GDM1 (cell line): ENCODE measurements around the gene NCKAP5L.
"Not testable (repeated sequence)": the region's sequence is repeated elsewhere in the genome, so short reads cannot be mapped to it uniquely, and the experiment has no call there.

Source experiments
- DNase-seq: peaks from one replicate; lab custom pipeline; 2025; lab: John Stamatoyannopoulos, UW

Gene NCKAP5L, protein sequence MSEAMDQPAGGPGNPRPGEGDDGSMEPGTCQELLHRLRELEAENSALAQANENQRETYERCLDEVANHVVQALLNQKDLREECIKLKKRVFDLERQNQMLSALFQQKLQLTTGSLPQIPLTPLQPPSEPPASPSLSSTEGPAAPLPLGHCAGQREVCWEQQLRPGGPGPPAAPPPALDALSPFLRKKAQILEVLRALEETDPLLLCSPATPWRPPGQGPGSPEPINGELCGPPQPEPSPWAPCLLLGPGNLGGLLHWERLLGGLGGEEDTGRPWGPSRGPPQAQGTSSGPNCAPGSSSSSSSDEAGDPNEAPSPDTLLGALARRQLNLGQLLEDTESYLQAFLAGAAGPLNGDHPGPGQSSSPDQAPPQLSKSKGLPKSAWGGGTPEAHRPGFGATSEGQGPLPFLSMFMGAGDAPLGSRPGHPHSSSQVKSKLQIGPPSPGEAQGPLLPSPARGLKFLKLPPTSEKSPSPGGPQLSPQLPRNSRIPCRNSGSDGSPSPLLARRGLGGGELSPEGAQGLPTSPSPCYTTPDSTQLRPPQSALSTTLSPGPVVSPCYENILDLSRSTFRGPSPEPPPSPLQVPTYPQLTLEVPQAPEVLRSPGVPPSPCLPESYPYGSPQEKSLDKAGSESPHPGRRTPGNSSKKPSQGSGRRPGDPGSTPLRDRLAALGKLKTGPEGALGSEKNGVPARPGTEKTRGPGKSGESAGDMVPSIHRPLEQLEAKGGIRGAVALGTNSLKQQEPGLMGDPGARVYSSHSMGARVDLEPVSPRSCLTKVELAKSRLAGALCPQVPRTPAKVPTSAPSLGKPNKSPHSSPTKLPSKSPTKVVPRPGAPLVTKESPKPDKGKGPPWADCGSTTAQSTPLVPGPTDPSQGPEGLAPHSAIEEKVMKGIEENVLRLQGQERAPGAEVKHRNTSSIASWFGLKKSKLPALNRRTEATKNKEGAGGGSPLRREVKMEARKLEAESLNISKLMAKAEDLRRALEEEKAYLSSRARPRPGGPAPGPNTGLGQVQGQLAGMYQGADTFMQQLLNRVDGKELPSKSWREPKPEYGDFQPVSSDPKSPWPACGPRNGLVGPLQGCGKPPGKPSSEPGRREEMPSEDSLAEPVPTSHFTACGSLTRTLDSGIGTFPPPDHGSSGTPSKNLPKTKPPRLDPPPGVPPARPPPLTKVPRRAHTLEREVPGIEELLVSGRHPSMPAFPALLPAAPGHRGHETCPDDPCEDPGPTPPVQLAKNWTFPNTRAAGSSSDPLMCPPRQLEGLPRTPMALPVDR (N-terminal part only)

DNA sequence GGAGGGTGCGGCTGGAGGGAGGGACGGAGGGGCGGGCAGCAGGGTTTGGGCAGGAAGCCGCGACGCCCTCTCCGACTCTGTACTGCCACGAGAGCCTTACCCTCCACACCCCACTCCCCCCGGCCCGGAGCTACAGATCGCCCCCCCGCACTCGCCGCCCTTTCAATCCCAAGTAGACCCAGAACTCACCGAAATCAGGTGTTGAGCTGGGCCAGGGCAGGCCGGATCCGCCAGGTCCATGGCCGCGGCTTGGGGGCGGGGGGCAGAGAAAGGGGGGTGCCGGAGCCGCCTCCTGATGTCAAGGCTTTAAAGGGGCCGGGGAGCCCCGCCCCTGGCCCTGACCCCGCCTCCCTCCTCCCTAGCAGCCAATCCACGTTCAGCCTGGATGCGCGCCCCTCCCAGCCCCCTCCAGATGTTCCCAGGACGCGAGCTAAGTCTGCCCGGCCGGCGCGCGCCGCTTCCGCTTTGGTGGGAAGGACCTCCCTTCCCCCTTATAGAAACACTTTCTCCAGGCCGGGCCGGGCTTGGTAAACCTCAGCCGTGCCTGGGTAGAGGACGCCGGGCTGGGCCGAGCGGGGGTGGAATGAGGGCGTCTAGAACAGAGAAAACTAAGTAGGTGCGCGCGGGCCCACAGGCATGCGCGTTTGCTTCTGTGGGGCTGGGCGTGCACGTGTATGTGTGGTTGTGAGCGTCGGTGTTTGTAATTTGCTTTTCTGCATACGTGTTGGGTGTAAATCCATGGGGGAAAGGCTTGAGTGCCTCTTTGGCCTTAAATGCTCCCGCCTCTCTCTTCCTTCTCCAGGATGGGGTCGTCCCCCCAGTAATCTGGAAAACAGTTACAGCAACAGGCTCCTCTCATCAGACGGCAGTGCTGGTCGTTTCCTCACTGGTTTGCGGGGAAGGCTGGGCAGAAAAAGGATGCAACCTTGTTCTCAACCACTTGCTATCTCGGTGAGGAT is at the start of gene NCKAP5L:
TSS of gene NCKAP5L (minus strand) at position 281 of the 959 bp plus-strand sequence. CDS start 24,369 bp downstream, outside the sequence.
- peak; percentile 94 for DNase-seq

DNA sequence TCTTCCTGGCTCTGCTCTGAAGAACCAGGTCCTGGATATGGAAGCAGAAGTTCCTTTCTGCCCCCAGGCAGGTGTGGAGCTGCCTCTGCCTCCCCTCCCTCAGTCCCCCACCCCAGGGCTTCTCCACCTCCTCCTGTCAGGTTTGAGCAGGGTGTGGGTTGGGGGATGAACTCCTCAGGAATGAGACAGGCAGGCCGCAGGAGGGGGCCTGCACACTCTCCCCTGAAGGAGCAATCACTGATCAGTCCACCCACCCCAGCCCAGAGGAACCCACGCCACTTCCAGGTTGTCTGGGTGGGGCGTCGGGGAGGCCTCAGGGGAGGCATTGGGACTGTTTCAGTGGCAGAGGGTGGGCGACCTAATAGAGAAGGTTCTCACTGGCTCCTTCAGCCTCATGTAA is 48.9 kb upstream of the NCKAP5L start:
- DNase-seq = no peak

DNA sequence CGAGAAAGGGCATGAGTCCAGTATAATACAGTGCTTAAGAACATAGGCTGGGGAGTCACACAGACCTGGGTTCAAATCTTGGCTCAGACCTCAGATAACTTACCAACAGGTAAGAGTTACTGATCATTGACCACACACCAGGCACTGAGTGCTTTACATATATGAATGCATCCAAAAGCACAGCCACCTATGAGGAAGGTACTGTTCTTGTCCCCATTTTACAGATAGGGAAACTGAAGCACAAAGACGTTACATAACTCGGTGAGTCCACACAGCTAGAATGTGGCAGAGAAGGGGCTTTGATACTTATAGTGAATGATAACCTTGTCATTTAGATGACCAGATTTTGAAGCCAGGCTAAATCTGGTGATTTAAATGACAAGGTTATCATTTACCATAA is 47.9 kb upstream of the NCKAP5L start:
- DNase-seq = no peak

DNA sequence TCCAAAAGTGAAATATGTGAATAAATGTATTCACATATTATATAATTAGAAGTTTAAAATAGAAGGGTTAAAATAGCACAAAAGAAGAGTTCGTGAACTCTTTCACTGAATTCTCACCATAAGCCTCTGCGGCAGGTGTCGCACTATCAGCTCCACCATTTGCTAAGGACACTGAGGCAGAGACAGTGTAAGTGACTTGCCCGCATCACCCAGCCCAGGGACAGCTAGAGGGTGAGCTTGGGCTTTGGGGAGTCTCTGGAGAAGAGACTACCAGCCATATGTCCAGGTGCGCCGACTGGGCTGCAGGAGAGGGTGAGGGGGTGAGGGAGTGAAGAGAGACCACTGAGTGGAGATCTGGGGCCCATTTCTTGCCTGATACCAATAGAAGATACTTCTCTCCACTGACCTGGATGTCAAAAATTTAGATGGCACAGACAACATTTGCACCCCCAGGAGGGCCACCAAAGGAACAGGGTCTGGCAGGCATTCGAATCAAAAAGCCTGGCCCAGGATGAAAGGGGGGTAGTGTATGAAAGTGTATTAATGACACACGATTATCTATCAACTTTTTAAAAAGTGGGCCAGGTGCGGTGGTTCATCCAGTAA is 47.0 kb upstream of the NCKAP5L start:
- no peak for DNase-seq

DNA sequence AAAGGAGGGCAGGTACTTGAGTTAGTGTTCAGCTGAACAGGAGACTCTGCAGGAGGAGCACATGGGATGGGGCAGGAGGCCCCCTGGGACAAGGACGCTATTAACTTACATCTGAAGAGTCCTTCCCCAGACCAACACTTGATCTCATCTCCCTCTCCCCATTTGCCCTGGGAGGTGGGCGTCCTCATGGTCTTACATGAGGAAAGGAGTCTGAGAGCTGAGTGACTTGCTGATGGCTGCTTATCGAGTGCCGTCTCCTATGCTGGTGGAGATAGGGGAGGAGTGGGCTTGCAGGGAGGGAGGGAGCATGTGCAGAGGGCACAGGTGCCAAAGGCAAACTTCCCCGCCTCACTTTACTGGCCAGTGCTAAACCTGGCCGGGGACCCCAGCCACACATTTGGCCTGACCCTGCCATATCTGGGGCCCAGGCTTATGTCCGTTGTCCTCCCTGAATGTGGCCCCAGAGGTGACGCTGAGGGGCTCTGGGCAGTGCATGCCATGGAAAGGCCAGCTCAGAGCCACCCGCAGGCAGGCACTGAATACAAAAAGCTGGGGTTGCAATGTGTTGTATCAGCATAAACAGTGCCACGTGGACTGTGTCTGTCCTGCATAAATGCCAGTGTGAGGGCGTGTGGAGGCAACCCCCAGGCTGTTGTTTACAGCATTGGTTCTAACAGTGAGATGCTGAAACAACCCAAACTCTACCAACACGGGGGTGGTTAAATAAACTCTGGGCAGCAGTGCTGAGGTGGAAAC is 46.1 kb upstream of the NCKAP5L start:
- DNase-seq = no peak

DNA sequence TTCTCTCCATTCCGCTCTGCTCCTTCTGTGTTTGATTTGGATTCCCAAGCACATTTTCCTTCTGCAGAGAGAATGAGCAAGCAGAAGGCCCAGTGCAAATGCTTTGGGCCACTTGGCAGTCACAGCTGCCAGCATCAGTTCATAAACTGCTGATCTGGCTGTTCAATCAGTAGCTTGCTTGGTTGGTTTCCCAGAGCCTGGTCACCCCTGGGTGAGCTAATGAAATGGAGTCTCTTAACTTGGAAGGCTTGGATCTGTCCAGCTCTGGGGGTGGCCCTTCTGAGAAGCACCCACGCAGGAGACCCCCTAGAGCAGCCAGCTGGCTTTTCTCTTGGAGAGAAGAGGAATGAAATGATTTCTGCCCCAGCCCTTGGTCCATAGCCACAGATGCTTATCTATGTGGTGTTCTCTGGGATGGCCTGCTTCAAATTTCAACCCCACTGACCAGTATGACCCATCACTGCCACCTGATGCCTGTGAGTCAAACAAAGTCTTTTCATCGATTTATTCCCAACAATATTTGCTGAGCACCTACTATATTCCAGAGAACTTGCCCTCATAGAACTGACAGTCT is 45.2 kb upstream of the NCKAP5L start:
- no peak for DNase-seq

DNA sequence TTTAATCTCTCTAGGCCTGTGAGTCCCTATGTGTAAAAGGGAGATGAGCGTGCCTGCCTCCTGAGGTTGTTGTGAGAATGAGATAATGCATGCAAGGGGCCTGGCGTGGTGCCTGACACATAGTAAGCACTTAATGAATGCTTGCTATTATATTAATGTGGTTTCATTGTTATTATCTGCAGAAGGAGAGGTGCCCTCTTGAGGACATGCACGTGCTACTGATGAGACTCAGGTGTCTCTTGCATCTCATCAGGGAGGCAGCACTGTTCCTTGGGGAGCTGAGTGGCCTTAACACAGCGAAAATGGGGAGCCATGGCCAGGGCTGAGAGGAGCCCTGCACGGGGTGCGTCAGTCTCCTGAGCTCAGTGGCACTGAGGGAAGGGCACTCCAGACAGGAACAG is 44.6 kb upstream of the NCKAP5L start:
- no peak for DNase-seq

DNA sequence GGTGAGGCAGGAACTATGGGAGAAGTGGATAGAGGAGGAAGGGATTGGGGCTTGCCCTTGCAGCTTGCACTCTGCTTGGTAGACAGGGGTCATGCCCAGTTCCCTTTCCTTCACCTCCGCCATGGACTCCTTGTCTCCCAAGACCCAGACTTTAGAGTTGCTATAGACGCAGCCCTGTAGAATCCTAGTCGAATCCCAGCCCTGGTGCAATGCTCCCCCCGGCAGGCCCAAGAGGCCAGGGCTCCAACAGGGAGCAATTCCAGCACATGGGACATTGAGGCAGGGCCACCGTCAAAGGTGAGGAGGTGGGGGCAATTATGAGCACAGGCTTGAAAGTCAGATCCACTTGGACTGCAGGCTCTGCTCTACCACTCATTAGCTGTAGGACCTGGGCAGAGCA is 44.2 kb upstream of the NCKAP5L start:
- DNase-seq = no peak

DNA sequence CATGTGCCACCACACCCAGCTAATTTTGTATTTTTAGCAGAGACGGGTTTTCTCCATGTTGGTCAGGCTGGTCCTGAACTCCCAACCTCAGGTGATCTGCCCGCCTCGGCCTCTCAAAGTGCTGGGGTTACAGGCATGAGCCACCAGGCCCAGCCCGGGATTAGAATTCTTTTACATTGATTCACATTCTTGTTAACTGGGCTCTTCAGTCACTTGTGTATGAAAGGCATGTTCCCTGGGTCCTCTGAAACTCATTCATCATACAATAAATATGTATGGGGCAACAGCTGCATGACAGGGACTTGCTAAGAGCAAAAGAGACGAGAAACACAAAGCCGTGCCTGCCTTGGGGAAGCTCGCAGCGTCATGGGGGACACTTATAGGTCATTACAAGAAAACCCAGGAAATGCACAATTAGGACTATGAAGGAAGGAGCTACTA is 43.6 kb upstream of the NCKAP5L start:
- not testable (repeated sequence) for DNase-seq

DNA sequence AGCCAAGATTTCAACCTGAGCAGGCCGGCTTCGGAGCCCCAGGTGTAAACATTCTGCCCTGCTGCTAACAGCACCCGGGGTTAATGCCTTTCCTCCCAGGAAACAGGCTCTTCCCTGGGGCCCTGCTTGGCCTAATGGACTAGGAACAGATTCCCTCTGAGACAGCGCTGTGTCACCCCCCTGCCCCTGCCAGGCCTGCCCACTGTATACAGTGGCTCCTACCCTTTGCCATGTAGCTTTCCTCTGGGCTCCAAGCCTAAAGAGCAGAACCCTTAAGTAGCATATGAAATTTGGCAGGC is 43.0 kb upstream of the NCKAP5L start:
- no peak for DNase-seq

DNA sequence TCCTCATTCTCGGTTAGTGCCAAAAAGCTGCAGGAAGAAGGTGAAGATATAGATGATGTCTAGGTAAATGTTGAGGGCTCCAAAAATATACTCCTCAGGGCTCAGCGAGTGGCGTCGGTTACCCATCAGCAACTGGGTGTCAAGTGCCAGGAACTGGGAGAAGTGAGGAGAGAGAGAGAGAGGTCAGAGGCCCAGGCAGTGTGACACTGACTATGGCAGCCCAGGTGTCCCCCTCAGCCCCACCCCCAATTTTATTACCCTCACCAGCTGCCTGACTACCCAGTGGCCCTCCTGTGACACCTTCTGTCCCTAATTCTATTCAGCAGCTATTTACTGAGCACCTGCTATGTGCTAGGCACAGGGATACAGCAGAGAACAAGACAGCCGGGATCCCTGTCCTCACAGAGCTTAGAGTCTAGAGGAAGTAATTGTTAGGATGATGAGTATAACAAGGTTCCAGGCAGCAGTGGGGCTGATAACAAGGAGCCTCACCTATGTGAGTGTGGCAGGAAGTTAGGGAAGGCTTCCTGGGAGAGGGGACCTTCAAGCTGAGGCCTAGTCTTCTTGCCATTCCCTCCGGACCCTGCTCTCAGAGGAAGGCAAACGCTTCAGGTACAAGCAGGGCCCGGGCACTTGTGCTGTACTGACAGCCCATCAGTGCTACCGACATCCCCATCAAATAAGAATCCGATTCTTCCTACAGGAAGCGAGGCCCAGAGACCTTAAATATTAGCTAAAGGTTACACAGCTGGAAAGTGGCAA is 42.5 kb upstream of the NCKAP5L start:
- DNase-seq = no peak

DNA sequence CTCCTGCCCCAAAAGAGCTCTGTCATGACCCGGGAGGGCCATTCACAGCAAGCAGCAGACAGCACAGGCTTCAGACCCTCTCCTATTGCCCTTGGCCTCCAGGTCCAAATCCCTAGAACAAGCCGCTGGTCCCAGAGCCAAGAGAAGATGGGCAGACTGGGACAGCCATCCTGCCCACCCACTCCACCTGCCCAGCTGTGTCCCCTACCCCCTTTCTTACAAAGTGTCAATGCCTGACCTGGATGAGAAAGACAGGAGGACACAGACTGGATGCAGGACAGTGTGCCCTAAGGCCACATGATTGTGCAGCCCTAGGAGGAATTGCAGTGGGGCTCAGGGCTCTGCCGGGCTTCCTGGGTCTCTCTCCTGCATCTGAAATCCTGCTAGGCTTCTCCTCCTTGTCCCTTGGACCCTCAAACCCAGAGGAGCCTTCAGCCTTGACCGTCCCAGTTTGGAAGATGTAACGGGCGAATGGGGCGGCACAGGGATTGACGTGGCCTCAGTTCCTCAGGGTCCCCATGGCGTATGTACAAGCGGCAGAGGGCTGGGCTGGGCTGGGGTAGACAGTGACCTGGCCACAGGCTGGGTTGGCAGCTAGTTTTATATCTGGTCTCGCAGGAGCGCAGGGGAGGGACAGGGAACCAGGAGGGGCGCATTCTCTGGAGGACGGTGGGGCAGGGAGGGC is 41.7 kb upstream of the NCKAP5L start:
- DNase-seq = no peak

DNA sequence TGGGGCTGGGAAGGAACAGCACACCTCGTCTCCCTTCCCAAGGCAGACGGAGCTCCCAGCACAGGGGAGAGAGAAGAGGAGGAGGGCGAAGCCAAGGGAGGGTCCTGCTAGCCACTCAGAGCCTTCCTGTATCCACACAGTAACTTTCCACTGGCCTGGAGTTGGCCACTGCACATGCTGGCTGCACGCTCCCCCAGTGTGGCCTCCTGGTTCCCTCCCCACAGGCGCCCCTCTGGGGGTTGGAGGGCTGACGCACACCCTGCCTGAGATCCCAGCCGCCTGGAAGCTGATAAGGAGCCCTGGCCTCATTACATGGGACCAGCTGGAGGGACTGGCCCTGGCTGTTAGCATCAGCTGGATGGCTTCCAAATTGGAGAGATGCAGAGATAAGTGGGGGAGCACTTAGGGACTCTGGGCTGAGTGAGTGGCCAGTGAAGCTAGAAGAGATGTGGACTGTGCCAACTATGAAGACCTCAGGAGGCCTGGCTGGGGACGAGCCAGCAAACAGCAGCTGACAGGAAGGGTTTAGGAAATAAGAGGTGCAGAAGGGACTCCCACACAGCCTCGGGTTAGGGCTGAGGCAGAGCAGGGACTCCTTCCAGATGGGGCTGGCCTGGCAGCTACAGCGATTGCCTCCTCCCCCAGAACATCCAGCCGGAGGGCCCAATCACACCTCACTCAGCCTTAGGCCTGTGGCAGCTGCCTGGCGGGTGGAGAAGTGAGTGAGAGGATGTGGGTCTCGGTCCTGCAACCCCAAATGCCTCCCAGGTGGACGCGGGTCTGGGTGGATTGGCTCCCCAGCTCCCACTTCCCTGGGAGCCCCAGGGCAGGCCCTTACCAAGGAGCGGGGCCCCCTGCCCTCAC is 41.0 kb upstream of the NCKAP5L start:
- no peak for DNase-seq

DNA sequence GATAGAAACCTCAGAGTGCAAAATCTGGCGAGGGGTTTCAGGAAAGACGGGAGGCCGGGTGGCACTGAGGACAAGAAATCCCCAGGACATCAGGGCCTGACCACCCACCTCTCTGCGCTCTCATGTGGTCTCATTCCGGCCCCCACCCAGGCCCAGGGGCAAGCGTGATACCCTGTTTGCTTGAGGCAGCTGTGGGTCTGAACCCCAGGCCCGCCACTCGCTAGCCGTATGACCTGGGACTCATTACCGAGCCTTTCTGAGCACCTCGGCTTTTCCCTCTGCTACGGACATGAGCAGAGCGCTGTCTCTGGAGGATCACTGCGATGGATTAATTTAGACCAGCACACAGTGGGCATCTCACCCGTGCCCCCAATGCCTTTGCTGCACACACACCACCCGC is 40.2 kb upstream of the NCKAP5L start:
- no peak for DNase-seq

DNA sequence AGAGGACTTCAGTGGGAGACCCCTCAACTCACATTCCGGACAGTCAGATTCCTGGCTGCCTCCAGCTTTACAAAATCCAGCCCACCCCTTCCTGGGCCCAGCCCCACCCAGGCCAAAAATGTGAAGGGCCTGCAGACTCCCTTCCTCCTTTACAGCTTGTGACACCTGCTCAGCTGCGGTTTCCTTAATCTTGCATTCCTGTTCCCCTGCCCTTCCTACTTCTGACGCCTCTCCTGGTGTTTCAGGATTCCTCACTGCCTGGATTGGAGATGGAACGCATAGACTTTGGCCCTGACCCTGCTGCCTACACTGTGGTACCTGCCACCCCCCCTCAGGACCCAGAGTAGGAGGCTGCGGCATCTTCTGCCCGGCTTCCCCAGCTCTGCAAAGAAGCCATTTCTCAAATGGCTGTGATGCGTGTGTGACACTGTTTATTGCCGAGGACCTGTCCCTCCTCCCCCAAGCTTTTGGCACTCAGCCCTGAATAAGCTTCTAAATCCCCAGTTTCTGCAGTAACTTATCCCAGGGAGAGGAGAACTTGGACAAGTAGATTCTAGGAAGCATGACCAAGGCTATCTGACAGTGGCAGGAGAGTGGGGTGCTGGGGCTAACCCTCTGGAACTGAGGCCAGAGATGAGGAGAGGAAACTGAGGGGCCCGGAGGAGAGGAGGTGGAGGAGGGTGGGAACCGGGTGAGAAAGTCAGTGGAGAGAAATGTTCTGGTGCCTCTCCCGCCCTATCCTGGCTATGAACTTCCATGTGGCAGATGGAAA is 39.5 kb upstream of the NCKAP5L start:
- DNase-seq = no peak

DNA sequence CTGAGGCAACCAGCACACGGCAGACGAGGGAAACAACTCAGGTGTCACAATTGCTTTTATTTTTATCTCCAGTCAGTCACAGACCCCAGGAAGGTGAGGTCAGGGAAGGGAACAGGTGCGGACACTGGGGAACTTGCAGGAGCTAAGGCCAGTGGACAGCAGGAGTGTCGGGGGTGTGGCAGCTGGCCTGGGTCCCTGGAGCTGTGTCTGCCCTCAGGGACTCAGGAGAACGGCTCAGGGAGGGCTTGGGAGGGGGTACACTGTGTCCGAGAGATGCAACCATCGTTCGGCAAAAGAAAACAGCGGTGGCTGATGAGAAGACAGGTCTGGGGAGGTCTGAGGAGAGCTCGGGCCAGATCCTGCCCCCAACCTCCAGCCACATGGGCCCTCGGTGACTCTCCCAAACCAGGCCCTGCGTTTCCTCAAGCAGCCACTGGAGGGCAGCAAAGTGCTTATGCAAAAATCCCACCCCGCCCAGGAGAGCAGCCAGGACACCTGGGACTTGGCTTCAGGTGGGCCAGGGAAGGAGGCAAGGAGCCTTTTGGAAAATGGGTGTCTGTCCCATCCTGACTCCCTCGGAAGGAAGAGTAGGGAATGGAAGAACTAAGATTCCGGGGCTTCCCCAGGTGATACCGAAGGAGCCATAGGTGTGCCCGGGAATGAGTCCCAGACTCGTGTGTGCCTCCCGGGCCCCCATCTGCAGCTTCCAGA is 38.8 kb upstream of the NCKAP5L start:
- DNase-seq = no peak
